ENCODE measurements around the gene CA7. TPM values are rescaled to one million over a fixed set of nuclear protein-coding genes. Genes with fewer than 3 reads are reported as not detected.

The CA7 gene
- total RNA-seq, 2 donors from 2014 or later: not detected

DNA sequence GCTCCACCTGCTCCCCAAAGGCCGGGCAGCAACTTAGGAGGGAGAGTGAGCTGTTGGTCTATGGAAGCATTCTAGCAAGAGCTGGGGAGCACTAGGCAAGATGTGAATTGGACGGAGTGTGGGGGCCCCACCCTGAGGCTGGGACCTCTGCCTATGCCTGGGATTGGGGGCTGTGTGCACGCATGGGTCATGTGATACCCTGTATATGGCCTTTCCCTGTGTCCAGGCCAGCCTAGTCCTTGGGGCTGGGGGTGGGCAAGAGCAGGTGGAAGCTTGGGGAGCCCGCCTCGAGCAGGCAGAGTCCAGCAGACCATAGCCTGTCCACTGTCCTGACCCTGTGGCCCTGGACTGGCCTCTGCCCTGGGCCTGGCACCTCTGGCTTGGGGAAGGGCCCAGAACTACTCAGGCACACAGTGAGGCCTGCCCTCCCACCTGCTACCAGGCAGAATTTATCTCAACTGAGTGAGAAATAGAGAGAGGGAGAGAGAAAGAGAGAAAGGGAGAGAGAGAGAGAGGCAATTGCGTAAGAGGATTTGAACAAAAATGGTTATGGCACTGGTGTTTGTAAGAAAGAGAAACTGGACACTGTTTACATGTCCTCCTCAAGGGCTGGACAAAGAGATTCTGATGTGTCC, 55.2 kb downstream of the CA7 start:
- H3K27ac ChIP-seq (ENCODE audit: low read depth, low read length): no peak overlapping the region
- H3K36me3 Mint-ChIP-seq (ENCODE audit: low read depth): no peaks in the 10 kb centered on the region
- H3K4me1 Mint-ChIP-seq: peaks cover 15% of the 10 kb centered on the region
- no peak overlapping the region for H3K4me3 ChIP-seq (ENCODE audit: low read length)
- no peaks in the 10 kb centered on the region for H3K9me3 ChIP-seq (ENCODE audit: control insufficient read depth, low read length)
- H3K27me3 ChIP-seq (ENCODE audit: control insufficient read depth, insufficient read depth, low read length, poor library complexity, severe bottlenecking): no peaks in the 10 kb centered on the region
- DNase-seq: no peak
- no peak overlapping the region for H3K4me3 Mint-ChIP-seq
- H3K27me3 Mint-ChIP-seq (ENCODE audit: insufficient read depth): peaks cover 7% of the 10 kb centered on the region
- peaks cover 10% of the 10 kb centered on the region for H3K4me1 ChIP-seq (ENCODE audit: control insufficient read depth, insufficient read depth, low read length)
- no peaks in the 10 kb centered on the region for H3K9me3 Mint-ChIP-seq
- TF ChIP-seq CTCF (conservative IDR thresholded peaks at IDR 0.05): no peak
- peak overlapping the region; percentile 67 for H3K27ac Mint-ChIP-seq
- no peak overlapping the region for H3K9ac ChIP-seq (ENCODE audit: extremely low read depth, low read length, poor library complexity, severe bottlenecking)
- WGBS, 2 experiments (ENCODE audit: insufficient coverage in 1 of 2, insufficient read length in 1 of 2): 94 to 100% methylated on average over 2 to 6 of the region's 6 CpGs
- H3K36me3 ChIP-seq (ENCODE audit: control insufficient read depth, insufficient read depth, low read length): no peaks in the 10 kb centered on the region

- Histone ChIP-seq H3K9ac (ENCODE audit: extremely low read depth, low read length, poor library complexity, severe bottlenecking) (no peak overlapping the region), H3K9me3 (ENCODE audit: control insufficient read depth, low read length) (no peaks in the 10 kb centered on the region), H3K27ac (ENCODE audit: low read depth, low read length) (no peak overlapping the region), H3K27me3 (ENCODE audit: control insufficient read depth, insufficient read depth, low read length, poor library complexity, severe bottlenecking) (no peaks in the 10 kb centered on the region), H3K4me1 (ENCODE audit: control insufficient read depth, insufficient read depth, low read length) (peaks cover 10% of the 10 kb centered on the region), H3K4me3 (ENCODE audit: low read length) (no peak overlapping the region), H3K36me3 (ENCODE audit: control insufficient read depth, insufficient read depth, low read length) (no peaks in the 10 kb centered on the region)
- no peak overlapping the region for H3K4me3 Mint-ChIP-seq
- H3K36me3 Mint-ChIP-seq (ENCODE audit: low read depth): no peaks in the 10 kb centered on the region
- TF ChIP-seq CTCF (conservative IDR thresholded peaks at IDR 0.05): no peak
- DNase-seq: peak; percentile 78
- peaks cover 15% of the 10 kb centered on the region for H3K4me1 Mint-ChIP-seq
- H3K9me3 Mint-ChIP-seq: no peaks in the 10 kb centered on the region
- peaks cover 7% of the 10 kb centered on the region for H3K27me3 Mint-ChIP-seq (ENCODE audit: insufficient read depth)
- H3K27ac Mint-ChIP-seq: no peak overlapping the region
- WGBS, 2 experiments (ENCODE audit: insufficient coverage in 1 of 2, insufficient read length in 1 of 2): 72 to 73% methylated on average over 2 to 8 of the region's 9 CpGs
Measured at GRCh38 chr16:66899945-66900710, 55.9 kb downstream of the CA7 start.

GRCh38 chr16:66900721-66901441, 56.7 kb downstream of the CA7 start:
- Mint-ChIP-seq H3K36me3 (ENCODE audit: low read depth) (no peaks in the 10 kb centered on the region), H3K4me3 (no peak overlapping the region), H3K4me1 (peaks cover 15% of the 10 kb centered on the region), H3K27ac (peak overlapping the region; percentile 65), H3K27me3 (ENCODE audit: insufficient read depth) (peaks cover 7% of the 10 kb centered on the region), H3K9me3 (no peaks in the 10 kb centered on the region)
- DNase-seq: no peak
- Histone ChIP-seq H3K4me1 (ENCODE audit: control insufficient read depth, insufficient read depth, low read length) (peaks cover 10% of the 10 kb centered on the region), H3K9me3 (ENCODE audit: control insufficient read depth, low read length) (no peaks in the 10 kb centered on the region), H3K9ac (ENCODE audit: extremely low read depth, low read length, poor library complexity, severe bottlenecking) (no peak overlapping the region), H3K27ac (ENCODE audit: low read depth, low read length) (no peak overlapping the region), H3K4me3 (ENCODE audit: low read length) (no peak overlapping the region), H3K27me3 (ENCODE audit: control insufficient read depth, insufficient read depth, low read length, poor library complexity, severe bottlenecking) (no peaks in the 10 kb centered on the region), H3K36me3 (ENCODE audit: control insufficient read depth, insufficient read depth, low read length) (no peaks in the 10 kb centered on the region)
- 80 to 100% methylated on average over 2 to 7 of the region's 7 CpGs for WGBS, 2 experiments (ENCODE audit: insufficient coverage in 1 of 2, insufficient read length in 1 of 2)
- no peak for TF ChIP-seq CTCF (conservative IDR thresholded peaks at IDR 0.05)

Measured in endodermal cell (in vitro differentiated cells).